Temporal lobe (tissue), 2 donors: Measurements from ENCODE around the gene TSPAN17. TPM values are rescaled to one million over a fixed set of nuclear protein-coding genes. Genes with fewer than 3 reads are reported as not detected.

Experiments used
- small RNA-seq: library from RNA; depleted of rRNA; stranded (forward); fragments of <200 nt; gene quantifications from one replicate; pipeline ENCODE3, GENCODE V24; 2014; ENCODE audit warnings: low replicate concordance
- total RNA-seq: library from RNA; depleted of rRNA; stranded (reverse); fragments of >200 nt; gene quantifications from one replicate; pipeline ENCODE4 v1.2.3, GENCODE V29; 2014

The TSPAN17 gene
- total RNA-seq, 1 donor from 2014 or later, result 21.4 TPM

Small RNAs within 50 kb of the gene (small RNA-seq; reads per million reads assigned to genes)
- gene MIR4281, result not detected

Other genes starting within 250 kb of the TSPAN17 start
- gene CLTB, start 230.9 kb upstream of the TSPAN17 start, total RNA-seq, result 42.3 TPM
- gene FAF2, start 199.1 kb upstream of the TSPAN17 start, total RNA-seq, result 24.6 TPM
- gene RNF44, start 110.1 kb upstream of the TSPAN17 start, total RNA-seq, result 13.5 TPM
- under 0.01 TPM for gene CDHR2, start 98.1 kb upstream of the TSPAN17 start, total RNA-seq
- 104 TPM for gene GPRIN1, start 37.3 kb upstream of the TSPAN17 start, total RNA-seq
- gene SNCB, start 16.9 kb upstream of the TSPAN17 start, total RNA-seq, result 15.7 TPM
- gene EIF4E1B, start 16.8 kb upstream of the TSPAN17 start, total RNA-seq, result not detected
- gene UNC5A, start 163.1 kb downstream of the TSPAN17 start, total RNA-seq, result 6.6 TPM